ENCODE results near the gene SMIM10.
A peak's percentile ranks its signal among the peaks of the same experiment; 100 is the strongest.

DNA sequence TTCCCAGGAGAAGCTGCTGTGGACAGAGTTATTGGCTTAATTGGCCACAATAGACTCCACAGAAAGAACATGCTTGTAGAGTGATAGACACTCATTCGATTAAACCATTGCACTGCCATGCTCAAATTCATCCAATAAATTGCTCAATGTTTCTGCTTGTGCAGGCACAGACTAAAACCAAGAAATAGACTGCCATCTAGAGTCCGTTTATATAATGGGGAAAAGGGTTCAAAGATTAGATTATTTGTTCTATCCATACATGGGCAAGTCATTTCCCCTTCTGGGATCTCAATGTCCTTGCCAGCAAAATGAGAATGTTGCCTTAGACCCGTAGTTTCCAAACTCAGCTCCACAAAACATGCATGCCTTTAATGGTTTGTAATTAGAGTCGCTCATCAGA lies 8.7 kb downstream of the SMIM10 start:
- TF ChIP-seq, protein P1, sequence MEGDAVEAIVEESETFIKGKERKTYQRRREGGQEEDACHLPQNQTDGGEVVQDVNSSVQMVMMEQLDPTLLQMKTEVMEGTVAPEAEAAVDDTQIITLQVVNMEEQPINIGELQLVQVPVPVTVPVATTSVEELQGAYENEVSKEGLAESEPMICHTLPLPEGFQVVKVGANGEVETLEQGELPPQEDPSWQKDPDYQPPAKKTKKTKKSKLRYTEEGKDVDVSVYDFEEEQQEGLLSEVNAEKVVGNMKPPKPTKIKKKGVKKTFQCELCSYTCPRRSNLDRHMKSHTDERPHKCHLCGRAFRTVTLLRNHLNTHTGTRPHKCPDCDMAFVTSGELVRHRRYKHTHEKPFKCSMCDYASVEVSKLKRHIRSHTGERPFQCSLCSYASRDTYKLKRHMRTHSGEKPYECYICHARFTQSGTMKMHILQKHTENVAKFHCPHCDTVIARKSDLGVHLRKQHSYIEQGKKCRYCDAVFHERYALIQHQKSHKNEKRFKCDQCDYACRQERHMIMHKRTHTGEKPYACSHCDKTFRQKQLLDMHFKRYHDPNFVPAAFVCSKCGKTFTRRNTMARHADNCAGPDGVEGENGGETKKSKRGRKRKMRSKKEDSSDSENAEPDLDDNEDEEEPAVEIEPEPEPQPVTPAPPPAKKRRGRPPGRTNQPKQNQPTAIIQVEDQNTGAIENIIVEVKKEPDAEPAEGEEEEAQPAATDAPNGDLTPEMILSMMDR (IDR thresholded peaks at IDR 0.05), result peak in 1 of 3 donors; percentile 15
- TF ChIP-seq POLR2A (IDR thresholded peaks at IDR 0.05), result no peak
- no peak for TF ChIP-seq POLR2AphosphoS5 (IDR thresholded peaks at IDR 0.05)

All from breast epithelium (tissue), 3 donors.